PFSK-1 (cell line): ENCODE measurements around the gene SYNDIG1L.

ENCODE experiments used
- REST ChIP-seq, 2 experiments: IDR thresholded peaks; 2 replicates each; pipeline versions ENCODE4 v1.6.1 to v1.8.0; 2011 to 2012; ENCODE audit warnings: low read depth in 2 of 2, low read length in 2 of 2, control low read depth in 1 of 2, inconsistent platforms in 1 of 2, mild to moderate bottlenecking in 1 of 2, moderate library complexity in 1 of 2; ENCODE audit not compliant: insufficient read depth in 1 of 2
- TAF1 ChIP-seq: IDR thresholded peaks from 2 replicates; pipeline ENCODE4 v1.6.1; 2012; ENCODE audit warnings: low read length, control low read depth, borderline replicate concordance; ENCODE audit not compliant: insufficient read depth

GRCh38 chr14:74426202-74426582 is at the start of gene SYNDIG1L:
- TF ChIP-seq REST (IDR thresholded peaks at IDR 0.05; ENCODE audit: insufficient read depth in 1 of 2, low read depth in 2 of 2, low read length in 2 of 2) (no peak), TAF1 (no peak)
